Neural cell (in vitro differentiated cells): ENCODE measurements around the gene GNG13. TPM values are rescaled to one million over a fixed set of nuclear protein-coding genes. Genes with fewer than 3 reads are reported as not detected.

Experiments used
- H2AFZ ChIP-seq: fragments of 200-600, 300-800 bp; sonication (generic), shearing (Covaris generic); 2 replicates; pipeline ENCODE4 v1.6.0; 2014; ENCODE audit warnings: low read depth, mild to moderate bottlenecking, antibody characterized with exemption, low read length, moderate library complexity
- H3F3A ChIP-seq: fragments of 200-600 bp; shearing (Covaris generic); 2 replicates; pipeline ENCODE4 v1.6.1; 2016; ENCODE audit warnings: mild to moderate bottlenecking, moderate library complexity, mixed read lengths, antibody characterized with exemption, low read length; ENCODE audit not compliant: insufficient read depth, poor library complexity, severe bottlenecking
- H3K27ac ChIP-seq: fragments of 200-600, 300-800 bp; sonication (generic), shearing (Covaris generic); 2 replicates; pipeline ENCODE4 v1.5.1; 2014; ENCODE audit warnings: mild to moderate bottlenecking, low read length, moderate library complexity
- H3K27me3 ChIP-seq: fragments of 300-800, 200-600 bp; sonication (generic), shearing (Covaris generic); 2 replicates; pipeline ENCODE4 v1.6.0; 2014; ENCODE audit warnings: mild to moderate bottlenecking, low read depth, low read length, moderate library complexity; ENCODE audit not compliant: insufficient read depth
- H3K36me3 ChIP-seq: fragments of 300-800, 200-600 bp; sonication (generic), shearing (Covaris generic); 2 replicates; pipeline ENCODE4 v1.5.1; 2014; ENCODE audit warnings: mild to moderate bottlenecking, antibody characterized with exemption, low read length, moderate library complexity; ENCODE audit not compliant: insufficient read depth
- H3K4me2 ChIP-seq: fragments of 300-800, 200-600 bp; sonication (generic), shearing (Covaris generic); 2 replicates; pipeline ENCODE4 v1.6.0; 2014; ENCODE audit warnings: mild to moderate bottlenecking, low read length
- H3K4me3 ChIP-seq: fragments of 300-800, 200-600 bp; sonication (generic), shearing (Covaris generic); 2 replicates; pipeline ENCODE4 v1.5.1; 2014; ENCODE audit warnings: mild to moderate bottlenecking, low read length, moderate library complexity
- H3K79me2 ChIP-seq: fragments of 200-600 bp; shearing (Covaris generic); replicated peaks from 2 replicates; pipeline ENCODE4 v1.6.0; 2014; ENCODE audit warnings: mild to moderate bottlenecking, low read length, moderate library complexity; ENCODE audit not compliant: insufficient read depth
- H3K9ac ChIP-seq: fragments of 300-800, 200-600 bp; sonication (generic), shearing (Covaris generic); 2 replicates; pipeline ENCODE4 v1.6.1; 2016; ENCODE audit warnings: mild to moderate bottlenecking, low read length, mixed read lengths
- H3K9me2 ChIP-seq: fragments of 200-600 bp; shearing (Covaris generic); 2 replicates; pipeline ENCODE4 v1.6.1; 2016; ENCODE audit warnings: mild to moderate bottlenecking, low read length, mixed read lengths; ENCODE audit not compliant: insufficient read depth
- H3K9me3 ChIP-seq: fragments of 200-600, 300-800 bp; sonication (generic), shearing (Covaris generic); 2 replicates; pipeline ENCODE4 v1.6.1; 2016; ENCODE audit warnings: mild to moderate bottlenecking, mixed run types, low read length, moderate library complexity, mixed read lengths
- H4K20me1 ChIP-seq: fragments of 200-600 bp; shearing (Covaris generic); 2 replicates; pipeline ENCODE4 v1.6.1; 2016; ENCODE audit warnings: mild to moderate bottlenecking, mixed run types; ENCODE audit not compliant: insufficient read depth
- EP300 ChIP-seq: fragments of 450-650 bp; conservative IDR thresholded peaks from 2 replicates; pipeline ENCODE4 v1.6.1; 2014; ENCODE audit warnings: antibody characterized with exemption, mild to moderate bottlenecking, moderate library complexity; ENCODE audit not compliant: poor library complexity, severe bottlenecking
- EZH2 ChIP-seq: fragments of 200-600, 300-800 bp; shearing (Covaris generic), sonication (generic); IDR thresholded peaks from 2 replicates; pipeline ENCODE4 v1.6.1; 2014; ENCODE audit warnings: antibody characterized with exemption, low read length, borderline replicate concordance, mild to moderate bottlenecking; ENCODE audit not compliant: insufficient read depth, poor library complexity, severe bottlenecking
- MXI1 ChIP-seq: fragments of 450-650 bp; conservative IDR thresholded peaks from 2 replicates; pipeline ENCODE4 v1.6.1; 2014; ENCODE audit warnings: antibody characterized with exemption, mild to moderate bottlenecking; ENCODE audit not compliant: poor library complexity, severe bottlenecking
- POLR2AphosphoS5 ChIP-seq: IDR thresholded peaks from 2 replicates; pipeline ENCODE4 v1.6.1; 2012
- RAD21 ChIP-seq: fragments of 450-650 bp; conservative IDR thresholded peaks from 2 replicates; pipeline ENCODE4 v1.6.1; 2014; ENCODE audit warnings: antibody characterized with exemption, mild to moderate bottlenecking, moderate library complexity
- REST ChIP-seq: IDR thresholded peaks from 2 replicates; pipeline ENCODE4 v1.6.1; 2012; ENCODE audit warnings: borderline replicate concordance
- SMC3 ChIP-seq: fragments of 450-650 bp; conservative IDR thresholded peaks from 2 replicates; pipeline ENCODE4 v1.6.1; 2014; ENCODE audit warnings: antibody characterized with exemption, mild to moderate bottlenecking, moderate library complexity; ENCODE audit not compliant: poor library complexity
- TAF1 ChIP-seq: IDR thresholded peaks from 2 replicates; pipeline ENCODE4 v1.6.1; 2012; ENCODE audit warnings: low read depth
- polyA plus RNA-seq: library from polyadenylated mRNA; depleted of rRNA; stranded (reverse); fragments of >200 nt; gene quantifications from 2 replicates; pipeline ENCODE4 v1.2.3, GENCODE V29; 2014
- TF ChIP-seq, protein P1 (sequence below): fragments of 450-650 bp; IDR thresholded peaks from 2 replicates; pipeline ENCODE4 v1.5.1; 2014; ENCODE audit warnings: antibody characterized with exemption, mild to moderate bottlenecking, moderate library complexity; ENCODE audit not compliant: poor library complexity, severe bottlenecking

GNG13 gene
- polyA plus RNA-seq, 1 donor from 2014 or later: not detected

DNA sequence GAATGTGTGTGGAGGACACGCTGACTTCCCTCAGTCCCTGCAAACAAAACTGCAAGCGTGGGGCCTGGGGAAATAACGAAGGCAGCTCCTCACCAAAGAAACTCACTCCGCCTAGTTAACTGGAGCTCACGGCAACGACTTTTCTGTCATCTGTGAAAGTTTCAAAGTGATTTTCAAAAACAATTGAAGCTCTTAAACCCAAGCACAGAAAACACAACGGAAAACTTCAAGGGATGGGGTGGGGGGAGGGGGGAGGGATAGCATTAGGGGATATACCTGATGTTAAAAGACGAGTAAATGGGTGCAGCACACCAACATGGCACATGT lies 3.2 kb upstream of the GNG13 start:
- Histone ChIP-seq H3K9ac (no peak overlapping the region), H3K9me2 (no peaks in the 10 kb centered on the region), H3K27me3 (peaks cover 15% of the 10 kb centered on the region), H3K4me2 (no peak overlapping the region), H3F3A (no peaks in the 10 kb centered on the region), H3K27ac (no peak overlapping the region), H2AFZ (no peak overlapping the region), H3K79me2 (no peaks in the 10 kb centered on the region), H3K36me3 (no peaks in the 10 kb centered on the region), H3K9me3 (no peaks in the 10 kb centered on the region), H4K20me1 (no peaks in the 10 kb centered on the region), H3K4me3 (no peak overlapping the region)
- TF ChIP-seq, protein P1, sequence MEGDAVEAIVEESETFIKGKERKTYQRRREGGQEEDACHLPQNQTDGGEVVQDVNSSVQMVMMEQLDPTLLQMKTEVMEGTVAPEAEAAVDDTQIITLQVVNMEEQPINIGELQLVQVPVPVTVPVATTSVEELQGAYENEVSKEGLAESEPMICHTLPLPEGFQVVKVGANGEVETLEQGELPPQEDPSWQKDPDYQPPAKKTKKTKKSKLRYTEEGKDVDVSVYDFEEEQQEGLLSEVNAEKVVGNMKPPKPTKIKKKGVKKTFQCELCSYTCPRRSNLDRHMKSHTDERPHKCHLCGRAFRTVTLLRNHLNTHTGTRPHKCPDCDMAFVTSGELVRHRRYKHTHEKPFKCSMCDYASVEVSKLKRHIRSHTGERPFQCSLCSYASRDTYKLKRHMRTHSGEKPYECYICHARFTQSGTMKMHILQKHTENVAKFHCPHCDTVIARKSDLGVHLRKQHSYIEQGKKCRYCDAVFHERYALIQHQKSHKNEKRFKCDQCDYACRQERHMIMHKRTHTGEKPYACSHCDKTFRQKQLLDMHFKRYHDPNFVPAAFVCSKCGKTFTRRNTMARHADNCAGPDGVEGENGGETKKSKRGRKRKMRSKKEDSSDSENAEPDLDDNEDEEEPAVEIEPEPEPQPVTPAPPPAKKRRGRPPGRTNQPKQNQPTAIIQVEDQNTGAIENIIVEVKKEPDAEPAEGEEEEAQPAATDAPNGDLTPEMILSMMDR: no peak
- TF ChIP-seq MXI1: no peak
- no peak for TF ChIP-seq EP300
- TF ChIP-seq REST: no peak
- TF ChIP-seq SMC3: no peak
- no peak for TF ChIP-seq EZH2
- no peak for TF ChIP-seq RAD21
- no peak for TF ChIP-seq TAF1
- TF ChIP-seq POLR2AphosphoS5: no peak

GRCh38 chr16:802914-803753 lies 2.6 kb upstream of the GNG13 start:
- TF ChIP-seq RAD21 (no peak), EZH2 (no peak), MXI1 (no peak), TAF1 (no peak), POLR2AphosphoS5 (no peak), REST (no peak), EP300 (no peak), SMC3 (no peak)
- TF ChIP-seq, protein P1: no peak
- peaks cover 15% of the 10 kb centered on the region for H3K27me3 ChIP-seq
- no peaks in the 10 kb centered on the region for H3K36me3 ChIP-seq
- no peaks in the 10 kb centered on the region for H3K79me2 ChIP-seq
- H3K27ac ChIP-seq: no peak overlapping the region
- no peak overlapping the region for H2AFZ ChIP-seq
- H3K9me2 ChIP-seq: no peaks in the 10 kb centered on the region
- H3K4me3 ChIP-seq: no peak overlapping the region
- H4K20me1 ChIP-seq: no peaks in the 10 kb centered on the region
- no peaks in the 10 kb centered on the region for H3K9me3 ChIP-seq
- no peak overlapping the region for H3K9ac ChIP-seq
- no peak overlapping the region for H3K4me2 ChIP-seq
- no peaks in the 10 kb centered on the region for H3F3A ChIP-seq
